ENCODE measurements around the gene FAM163A. TPM values are rescaled to one million over a fixed set of nuclear protein-coding genes. Genes with fewer than 3 reads are reported as not detected.

Gene FAM163A
- total and polyA plus RNA-seq, 2 donors (not counting 1 experiment from before 2014, with no cell fraction given) = not detected

GRCh38 chr1:179709841-179710329 lies 33.2 kb upstream of the FAM163A start:
- TF ChIP-seq CTCF (conservative IDR thresholded peaks at IDR 0.05 in 1 of 2, IDR thresholded peaks at IDR 0.05 in 1 of 2; ENCODE audit: low read depth in 1 of 2, low read length in 2 of 2) (no peak), EZH2 (IDR thresholded peaks at IDR 0.05; ENCODE audit: low read length, missing control alignments) (no peak)
- Histone ChIP-seq H3K36me3 (ENCODE audit: control insufficient read depth, insufficient read depth, low read length) (no peaks in the 10 kb centered on the region), H3K4me2 (ENCODE audit: extremely low read depth, insufficient read depth, low read length) (no peak overlapping the region), H2AFZ (ENCODE audit: low read length) (no peak overlapping the region), H3K27me3 (ENCODE audit: control insufficient read depth, insufficient read depth, low read length) (no peaks in the 10 kb centered on the region), H4K20me1 (ENCODE audit: control insufficient read depth, extremely low read depth, insufficient read depth, low read length) (no peaks in the 10 kb centered on the region), H3K4me1 (ENCODE audit: control insufficient read depth, extremely low read depth, insufficient read depth, low read length) (no peaks in the 10 kb centered on the region), H3K4me3 (replicated peaks in 1 of 4; ENCODE audit: control extremely low read depth in 1 of 4, insufficient read depth in 1 of 4, low read depth in 3 of 4, low read length in 4 of 4) (no peak overlapping the region), H3K27ac (ENCODE audit: insufficient read depth, low read length) (no peak overlapping the region), H3K79me2 (ENCODE audit: control insufficient read depth, insufficient read depth, low read length) (no peaks in the 10 kb centered on the region), H3K9ac (ENCODE audit: insufficient read depth, low read length) (no peak overlapping the region), H3K9me3 (ENCODE audit: control insufficient read depth, insufficient read depth, low read depth, low read length) (no peaks in the 10 kb centered on the region)
- DNase-seq (ENCODE audit: low read depth in 2 of 2) = peak; percentile 23 to 32

GRCh38 chr1:179714159-179714558 lies 28.9 kb upstream of the FAM163A start:
- Histone ChIP-seq H3K9ac (ENCODE audit: insufficient read depth, low read length) (no peak overlapping the region), H3K79me2 (ENCODE audit: control insufficient read depth, insufficient read depth, low read length) (no peaks in the 10 kb centered on the region), H3K4me3 (replicated peaks in 1 of 4; ENCODE audit: control extremely low read depth in 1 of 4, insufficient read depth in 1 of 4, low read depth in 3 of 4, low read length in 4 of 4) (no peak overlapping the region), H3K27me3 (ENCODE audit: control insufficient read depth, insufficient read depth, low read length) (no peaks in the 10 kb centered on the region), H3K36me3 (ENCODE audit: control insufficient read depth, insufficient read depth, low read length) (no peaks in the 10 kb centered on the region), H4K20me1 (ENCODE audit: control insufficient read depth, extremely low read depth, insufficient read depth, low read length) (no peaks in the 10 kb centered on the region), H3K4me2 (ENCODE audit: extremely low read depth, insufficient read depth, low read length) (no peak overlapping the region), H3K9me3 (ENCODE audit: control insufficient read depth, insufficient read depth, low read depth, low read length) (no peaks in the 10 kb centered on the region), H3K4me1 (ENCODE audit: control insufficient read depth, extremely low read depth, insufficient read depth, low read length) (no peaks in the 10 kb centered on the region), H2AFZ (ENCODE audit: low read length) (no peak overlapping the region), H3K27ac (ENCODE audit: insufficient read depth, low read length) (no peak overlapping the region)
- no peak for DNase-seq (ENCODE audit: low read depth in 2 of 2)
- TF ChIP-seq EZH2 (IDR thresholded peaks at IDR 0.05; ENCODE audit: low read length, missing control alignments) = no peak
- TF ChIP-seq CTCF (conservative IDR thresholded peaks at IDR 0.05 in 1 of 2, IDR thresholded peaks at IDR 0.05 in 1 of 2; ENCODE audit: low read depth in 1 of 2, low read length in 2 of 2) = no peak

GRCh38 chr1:179714623-179715022 lies 28.5 kb upstream of the FAM163A start:
- Histone ChIP-seq H4K20me1 (ENCODE audit: control insufficient read depth, extremely low read depth, insufficient read depth, low read length) (no peaks in the 10 kb centered on the region), H3K27me3 (ENCODE audit: control insufficient read depth, insufficient read depth, low read length) (no peaks in the 10 kb centered on the region), H3K36me3 (ENCODE audit: control insufficient read depth, insufficient read depth, low read length) (no peaks in the 10 kb centered on the region), H3K4me3 (replicated peaks in 1 of 4; ENCODE audit: control extremely low read depth in 1 of 4, insufficient read depth in 1 of 4, low read depth in 3 of 4, low read length in 4 of 4) (no peak overlapping the region), H3K27ac (ENCODE audit: insufficient read depth, low read length) (no peak overlapping the region), H3K9me3 (ENCODE audit: control insufficient read depth, insufficient read depth, low read depth, low read length) (no peaks in the 10 kb centered on the region), H3K4me2 (ENCODE audit: extremely low read depth, insufficient read depth, low read length) (no peak overlapping the region), H3K79me2 (ENCODE audit: control insufficient read depth, insufficient read depth, low read length) (no peaks in the 10 kb centered on the region), H3K4me1 (ENCODE audit: control insufficient read depth, extremely low read depth, insufficient read depth, low read length) (no peaks in the 10 kb centered on the region), H2AFZ (ENCODE audit: low read length) (no peak overlapping the region), H3K9ac (ENCODE audit: insufficient read depth, low read length) (no peak overlapping the region)
- DNase-seq (ENCODE audit: low read depth in 2 of 2) = no peak
- TF ChIP-seq CTCF (conservative IDR thresholded peaks at IDR 0.05 in 1 of 2, IDR thresholded peaks at IDR 0.05 in 1 of 2; ENCODE audit: low read depth in 1 of 2, low read length in 2 of 2) = no peak
- TF ChIP-seq EZH2 (IDR thresholded peaks at IDR 0.05; ENCODE audit: low read length, missing control alignments) = no peak

All from fibroblast of lung (primary cell).